Osteocyte (in vitro differentiated cells): ENCODE results near the gene MEPCE. TPM values are rescaled to one million over a fixed set of nuclear protein-coding genes. Genes with fewer than 3 reads are reported as not detected.

ENCODE experiments used
- DNase-seq: peaks from one replicate; pipeline ENCODE4 v3.0.0; 2021; ENCODE audit warnings: mixed read lengths; ENCODE audit not compliant: unreplicated experiment; ENCODE audit errors: extremely low spot score
- H3K27ac Mint-ChIP-seq: one replicate; pipeline ENCODE4 v1.8.0; 2021; ENCODE audit warnings: mild to moderate bottlenecking, mixed read lengths; ENCODE audit not compliant: unreplicated experiment
- H3K27me3 Mint-ChIP-seq: one replicate; pipeline ENCODE4 v1.8.0; 2021; ENCODE audit warnings: mixed read lengths; ENCODE audit not compliant: unreplicated experiment
- H3K36me3 Mint-ChIP-seq: one replicate; pipeline ENCODE4 v1.8.0; 2021; ENCODE audit warnings: mixed read lengths; ENCODE audit not compliant: unreplicated experiment
- H3K4me1 Mint-ChIP-seq: one replicate; pipeline ENCODE4 v1.8.0; 2021; ENCODE audit warnings: mixed read lengths; ENCODE audit not compliant: unreplicated experiment
- H3K4me3 Mint-ChIP-seq: one replicate; pipeline ENCODE4 v1.8.0; 2021; ENCODE audit warnings: mild to moderate bottlenecking, moderate library complexity, mixed read lengths; ENCODE audit not compliant: unreplicated experiment
- H3K9me3 Mint-ChIP-seq: one replicate; pipeline ENCODE4 v1.8.0; 2021; ENCODE audit warnings: mixed read lengths; ENCODE audit not compliant: unreplicated experiment
- total RNA-seq: library from RNA; stranded (reverse); gene quantifications from 2 replicates; pipeline ENCODE4 v1.2.1, GENCODE V29; 2021
- TF ChIP-seq, protein P1 (sequence below): fragments of 200-600 bp; sonication (generic); IDR thresholded peaks from 2 replicates; pipeline ENCODE4 v1.5.0; 2021; ENCODE audit warnings: antibody characterized with exemption, mild to moderate bottlenecking, moderate library complexity

Gene MEPCE
- total RNA-seq, 1 donor from 2014 or later = 50.0 TPM

DNA sequence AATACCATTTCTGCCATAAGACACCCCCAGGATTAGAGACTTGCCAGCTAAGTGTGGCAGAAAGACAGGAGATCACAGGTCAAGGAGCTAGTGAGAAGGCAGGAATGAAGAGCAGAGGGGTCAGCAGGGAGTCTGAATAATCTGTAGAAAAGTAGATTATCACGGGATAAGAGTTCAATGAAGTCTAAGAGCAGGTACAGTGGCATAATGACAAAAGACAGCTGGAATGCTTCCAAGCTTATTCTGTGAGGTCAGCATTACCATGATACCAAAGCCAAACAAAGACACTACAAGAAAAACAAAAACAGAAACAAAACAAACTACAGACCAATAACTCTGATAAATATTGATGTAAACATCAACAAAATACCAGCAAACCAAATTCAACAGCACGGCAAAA, 35.6 kb upstream of the MEPCE start:
- Mint-ChIP-seq H3K27ac (no peak overlapping the region), H3K36me3 (no peaks in the 10 kb centered on the region), H3K4me3 (no peak overlapping the region), H3K9me3 (no peaks in the 10 kb centered on the region), H3K4me1 (no peaks in the 10 kb centered on the region), H3K27me3 (peaks cover 53% of the 10 kb centered on the region)
- DNase-seq = no peak
- TF ChIP-seq, protein P1, sequence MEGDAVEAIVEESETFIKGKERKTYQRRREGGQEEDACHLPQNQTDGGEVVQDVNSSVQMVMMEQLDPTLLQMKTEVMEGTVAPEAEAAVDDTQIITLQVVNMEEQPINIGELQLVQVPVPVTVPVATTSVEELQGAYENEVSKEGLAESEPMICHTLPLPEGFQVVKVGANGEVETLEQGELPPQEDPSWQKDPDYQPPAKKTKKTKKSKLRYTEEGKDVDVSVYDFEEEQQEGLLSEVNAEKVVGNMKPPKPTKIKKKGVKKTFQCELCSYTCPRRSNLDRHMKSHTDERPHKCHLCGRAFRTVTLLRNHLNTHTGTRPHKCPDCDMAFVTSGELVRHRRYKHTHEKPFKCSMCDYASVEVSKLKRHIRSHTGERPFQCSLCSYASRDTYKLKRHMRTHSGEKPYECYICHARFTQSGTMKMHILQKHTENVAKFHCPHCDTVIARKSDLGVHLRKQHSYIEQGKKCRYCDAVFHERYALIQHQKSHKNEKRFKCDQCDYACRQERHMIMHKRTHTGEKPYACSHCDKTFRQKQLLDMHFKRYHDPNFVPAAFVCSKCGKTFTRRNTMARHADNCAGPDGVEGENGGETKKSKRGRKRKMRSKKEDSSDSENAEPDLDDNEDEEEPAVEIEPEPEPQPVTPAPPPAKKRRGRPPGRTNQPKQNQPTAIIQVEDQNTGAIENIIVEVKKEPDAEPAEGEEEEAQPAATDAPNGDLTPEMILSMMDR = no peak

DNA sequence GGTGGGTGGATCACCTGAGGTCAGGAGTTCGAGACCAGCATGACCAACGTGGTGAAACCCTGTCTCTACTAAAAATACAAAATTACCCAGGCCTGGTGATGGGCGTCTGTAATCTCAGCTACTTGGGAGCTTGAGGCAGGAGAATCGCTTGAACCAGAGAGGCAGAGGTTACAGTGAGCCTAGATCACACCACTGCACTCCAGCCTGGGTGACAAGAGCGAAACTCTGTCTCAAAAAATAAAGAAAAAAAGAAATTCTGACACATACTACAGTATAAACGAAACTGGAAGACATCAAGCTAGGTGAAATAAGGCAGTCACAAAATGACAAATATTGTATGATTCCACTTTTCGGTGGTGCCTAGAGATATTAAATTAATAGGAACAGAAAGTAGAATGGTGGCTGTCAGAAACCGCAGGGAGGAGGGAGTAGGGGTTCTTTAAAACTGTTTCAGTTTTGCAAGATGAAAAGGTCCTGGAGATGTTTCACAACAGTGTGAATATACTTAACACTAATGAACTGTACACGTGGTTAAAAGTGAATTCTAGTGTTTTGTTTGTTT, 33.1 kb upstream of the MEPCE start:
- no peaks in the 10 kb centered on the region for H3K4me1 Mint-ChIP-seq
- no peak overlapping the region for H3K4me3 Mint-ChIP-seq

GRCh38 chr7:100397315-100398081, 32.1 kb upstream of the MEPCE start:
- Mint-ChIP-seq H3K9me3 (no peaks in the 10 kb centered on the region), H3K27ac (no peak overlapping the region), H3K36me3 (peaks cover 2% of the 10 kb centered on the region), H3K4me3 (no peak overlapping the region), H3K4me1 (no peaks in the 10 kb centered on the region), H3K27me3 (peaks cover 42% of the 10 kb centered on the region)
- no peak for DNase-seq
- TF ChIP-seq, protein P1 = no peak

More for the DNA sequence above, 33.1 kb upstream of the MEPCE start:
- Mint-ChIP-seq H3K27me3 (peaks cover 46% of the 10 kb centered on the region), H3K36me3 (peaks cover 2% of the 10 kb centered on the region), H3K9me3 (no peaks in the 10 kb centered on the region), H3K27ac (no peak overlapping the region)
- no peak for DNase-seq
- TF ChIP-seq, protein P1 = no peak

- TF ChIP-seq, protein P1 = no peak
- DNase-seq = no peak
- H3K9me3 Mint-ChIP-seq = no peaks in the 10 kb centered on the region
- H3K4me3 Mint-ChIP-seq = no peak overlapping the region
- H3K4me1 Mint-ChIP-seq = no peaks in the 10 kb centered on the region
- H3K36me3 Mint-ChIP-seq = peaks cover 2% of the 10 kb centered on the region
- no peak overlapping the region for H3K27ac Mint-ChIP-seq
- H3K27me3 Mint-ChIP-seq = peaks cover 40% of the 10 kb centered on the region
These were observed 31.4 kb upstream of the MEPCE start for GRCh38 chr7:100398239-100398638.

DNA sequence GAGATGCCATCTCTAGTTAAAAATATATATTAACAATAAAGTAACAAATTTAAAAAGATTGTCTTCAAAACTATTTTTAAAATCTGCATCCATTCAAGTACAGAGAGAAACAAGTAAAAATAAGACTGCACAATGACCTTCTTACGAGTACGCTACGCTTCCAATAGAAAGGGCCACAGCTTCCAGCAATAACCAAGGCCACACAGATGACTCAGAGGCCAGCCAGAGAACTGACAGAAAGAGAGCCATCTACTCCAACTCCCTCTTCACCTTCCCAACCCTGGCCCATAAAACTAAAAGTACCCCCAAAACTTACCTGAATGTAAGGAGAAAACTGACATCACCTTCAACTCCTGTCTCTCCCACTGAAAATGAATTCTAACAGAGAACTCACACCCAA, 29.6 kb upstream of the MEPCE start:
- Mint-ChIP-seq H3K27me3 (peaks cover 36% of the 10 kb centered on the region), H3K4me1 (no peaks in the 10 kb centered on the region), H3K9me3 (no peaks in the 10 kb centered on the region), H3K36me3 (peaks cover 6% of the 10 kb centered on the region), H3K4me3 (no peak overlapping the region), H3K27ac (no peak overlapping the region)
- TF ChIP-seq, protein P1 = no peak
- DNase-seq = no peak
